Stimulated activated CD4-positive, alpha-beta T cell treated with anti-CD3 and anti-CD28 coated beads, Interleukin-12 subunit alpha, Interleukin-12 subunit beta, amount 100 ng/mL, for 4 hours (primary cell): ENCODE data around the gene OARD1.
"Not testable (repeated sequence)": the region's sequence is repeated elsewhere in the genome, so short reads cannot be mapped to it uniquely, and the experiment has no call there.

Experiments
- DNase-seq: peaks from one replicate; pipeline ENCODE4 v3.0.0-alpha.2; 2020

Gene OARD1, protein sequence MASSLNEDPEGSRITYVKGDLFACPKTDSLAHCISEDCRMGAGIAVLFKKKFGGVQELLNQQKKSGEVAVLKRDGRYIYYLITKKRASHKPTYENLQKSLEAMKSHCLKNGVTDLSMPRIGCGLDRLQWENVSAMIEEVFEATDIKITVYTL

DNA sequence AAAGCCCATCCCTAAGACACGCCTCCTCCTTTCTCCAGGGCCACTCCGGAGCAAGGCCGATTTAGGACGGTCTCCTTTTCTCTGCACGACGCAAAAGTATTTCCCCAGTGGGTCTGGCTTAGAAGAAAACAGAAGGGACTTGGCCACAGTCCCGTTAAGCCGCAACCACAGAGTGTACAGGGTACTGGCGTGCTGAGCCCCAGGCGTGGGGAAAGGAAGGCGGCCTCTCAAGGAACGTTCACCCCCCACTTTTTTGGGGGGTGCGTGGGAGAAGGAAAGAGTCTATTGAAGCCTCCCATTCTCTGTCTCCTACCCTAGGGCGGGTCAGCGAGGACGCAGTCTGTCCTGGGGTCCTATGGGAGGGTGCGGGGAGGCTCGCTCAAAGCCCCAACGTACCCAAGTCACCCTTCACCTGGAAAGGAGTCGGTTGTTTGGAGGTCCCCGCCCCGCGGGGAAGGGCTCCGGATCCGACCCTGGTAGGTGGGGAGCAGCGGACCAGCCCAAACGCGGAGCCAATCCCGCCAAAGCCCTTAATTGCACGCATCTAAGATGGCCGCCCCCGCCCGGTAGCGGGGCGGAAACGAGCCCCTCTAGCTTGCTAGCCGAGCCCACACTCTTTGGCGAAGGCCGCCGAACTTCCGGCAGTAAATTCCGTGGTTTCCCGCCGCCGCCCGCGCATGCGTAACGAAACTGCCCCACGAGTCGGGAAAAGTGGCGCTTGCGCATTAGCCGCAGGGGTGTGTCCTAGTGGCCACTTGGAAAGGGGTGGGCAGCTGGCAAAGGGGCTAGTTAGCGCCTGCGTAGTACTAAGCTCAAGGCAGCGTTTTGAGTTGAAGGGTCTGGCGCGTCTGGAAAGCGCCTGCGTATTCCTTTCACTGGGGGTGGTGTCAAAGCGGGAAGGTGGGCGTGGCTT lies at the start of gene OARD1:
OARD1 (minus strand) TSS at position 434 of the 913 bp plus-strand sequence. CDS start 722 bp downstream, outside the sequence.
- peak; percentile 99 for DNase-seq

DNA sequence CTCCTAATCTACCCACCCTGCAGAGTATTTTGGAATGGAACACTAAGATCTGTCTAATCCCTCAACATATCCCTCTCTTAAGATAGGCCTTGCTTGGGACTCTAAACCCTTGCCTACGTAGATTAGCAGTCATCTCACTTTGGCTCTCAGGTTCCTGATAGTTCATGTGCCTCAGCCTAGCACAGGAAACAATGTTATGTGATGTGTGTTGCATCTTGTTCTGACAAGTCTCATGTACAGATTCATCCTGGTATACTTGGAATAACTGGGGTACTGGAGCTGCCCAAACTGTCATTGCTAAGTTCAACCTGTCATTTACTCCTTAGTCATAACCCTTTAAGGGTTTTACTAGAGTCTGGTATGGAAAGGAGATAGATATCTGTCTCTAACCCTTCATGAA lies 47.9 kb upstream of the OARD1 start:
- DNase-seq = no peak

DNA sequence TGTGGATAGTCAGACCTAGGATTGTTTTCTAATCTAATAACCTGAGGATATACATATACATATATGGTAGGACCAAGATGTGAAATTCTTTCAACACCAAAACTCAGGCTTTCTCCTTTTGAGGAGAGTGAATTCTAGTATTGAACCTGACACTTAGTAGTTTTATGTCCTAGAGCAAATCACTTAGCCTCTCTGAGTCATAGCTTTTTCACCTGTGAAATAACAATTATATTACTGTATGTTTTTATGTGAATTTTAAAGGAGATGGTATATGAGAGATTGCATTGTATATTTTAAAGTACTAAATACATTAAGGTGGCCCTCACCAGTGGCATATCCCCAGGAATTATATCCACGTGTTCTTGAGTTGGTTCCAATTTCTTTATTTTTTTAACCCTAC lies 47.4 kb upstream of the OARD1 start:
- DNase-seq = no peak

DNA sequence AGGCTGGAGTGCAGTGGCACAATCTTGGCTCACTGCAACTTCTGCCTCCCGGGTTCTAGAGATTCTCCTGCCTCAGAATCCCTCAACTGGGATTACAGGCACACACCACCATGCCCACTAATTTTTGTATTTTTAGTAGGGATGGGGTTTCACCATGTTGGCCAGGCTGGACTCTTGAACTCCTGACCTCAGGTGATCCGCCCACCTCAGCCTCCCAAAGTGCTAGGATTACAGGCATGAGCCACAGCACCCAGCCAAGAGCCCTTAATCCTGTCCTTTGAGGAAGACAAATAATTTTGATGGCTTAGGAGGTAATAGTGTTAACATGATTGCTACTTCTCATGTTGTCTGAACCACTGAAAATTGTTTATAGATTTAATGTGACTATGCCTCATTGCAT lies 42.9 kb upstream of the OARD1 start:
- not testable (repeated sequence) for DNase-seq

DNA sequence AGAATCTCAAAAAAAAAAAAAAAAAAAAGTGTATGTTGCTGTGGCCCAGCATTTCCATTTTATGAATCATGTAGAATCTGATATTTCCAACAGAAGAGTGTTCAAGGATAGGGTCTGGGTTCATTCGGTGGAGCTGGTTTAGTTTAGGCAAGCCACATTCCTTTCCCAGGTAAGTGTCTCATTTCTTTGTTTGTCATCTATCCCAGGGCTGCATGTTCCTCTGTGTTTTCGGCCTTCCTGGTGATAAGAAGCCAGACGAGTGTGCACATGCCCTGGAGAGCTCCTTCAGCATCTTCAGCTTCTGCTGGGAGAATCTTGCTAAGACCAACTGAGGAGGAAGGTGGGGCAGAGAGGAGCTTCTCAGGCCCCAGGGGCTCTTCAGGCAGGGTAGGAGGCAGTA lies 38.9 kb upstream of the OARD1 start:
- DNase-seq = no peak

DNA sequence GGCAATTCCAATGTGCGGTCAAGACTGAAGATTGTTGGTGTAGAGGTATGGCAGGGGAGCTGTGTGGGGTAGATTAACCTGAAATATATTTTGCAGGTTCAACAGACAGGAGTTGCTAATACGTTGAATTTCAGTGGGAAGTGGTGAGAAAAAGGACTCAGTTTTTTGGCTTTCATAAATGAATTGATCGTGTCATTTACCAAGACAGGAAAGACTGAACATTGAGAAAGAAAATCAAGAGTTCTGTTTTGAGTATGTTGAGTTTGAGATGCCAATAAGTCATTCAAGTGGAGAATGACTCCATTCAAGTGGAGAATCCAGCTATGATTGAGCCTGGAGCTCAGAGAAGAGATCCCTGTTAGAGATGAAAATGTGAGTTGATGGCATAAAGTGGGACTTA lies 31.7 kb upstream of the OARD1 start:
- DNase-seq = no peak

DNA sequence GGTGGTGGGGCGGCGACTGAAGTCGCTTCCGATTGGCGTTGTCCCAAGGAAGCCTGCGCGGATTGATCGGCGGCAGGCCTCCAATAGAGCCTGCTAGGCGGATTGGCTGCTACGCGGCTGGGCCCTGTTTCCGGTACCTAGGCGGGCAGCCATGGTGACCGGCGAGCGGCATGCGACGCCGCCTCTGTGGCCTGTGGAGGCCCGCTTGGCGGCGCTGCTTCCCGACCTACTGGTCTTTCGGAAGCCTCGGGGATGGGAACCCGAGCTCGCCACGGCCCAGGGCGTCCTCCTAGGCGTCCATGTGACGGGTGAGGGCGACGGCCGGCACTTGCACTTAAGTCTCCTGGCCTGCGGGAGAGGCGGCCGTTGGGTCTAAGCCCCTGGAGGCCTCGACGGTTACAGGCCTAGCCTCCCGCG lies 28.7 kb upstream of the OARD1 start:
- DNase-seq = no peak

DNA sequence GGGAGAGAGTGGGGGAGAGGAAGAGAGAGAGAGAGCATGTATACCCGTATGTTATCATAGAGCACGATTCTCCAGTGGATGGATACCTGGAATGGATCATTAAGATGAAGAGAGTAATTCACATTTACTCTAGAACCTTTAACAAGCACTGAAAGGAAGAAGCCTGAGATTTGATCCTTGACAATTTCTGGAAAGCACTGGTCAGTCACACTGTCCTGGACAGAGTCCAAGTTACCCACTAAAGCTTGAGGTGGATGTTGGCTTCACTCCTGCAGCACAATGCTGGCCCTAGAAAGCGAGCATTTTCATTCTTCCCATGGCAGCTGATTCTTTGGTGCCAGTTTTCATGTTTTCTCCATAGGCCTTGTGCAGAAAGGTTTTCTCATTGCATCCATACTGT lies 26.2 kb upstream of the OARD1 start:
- no peak for DNase-seq

DNA sequence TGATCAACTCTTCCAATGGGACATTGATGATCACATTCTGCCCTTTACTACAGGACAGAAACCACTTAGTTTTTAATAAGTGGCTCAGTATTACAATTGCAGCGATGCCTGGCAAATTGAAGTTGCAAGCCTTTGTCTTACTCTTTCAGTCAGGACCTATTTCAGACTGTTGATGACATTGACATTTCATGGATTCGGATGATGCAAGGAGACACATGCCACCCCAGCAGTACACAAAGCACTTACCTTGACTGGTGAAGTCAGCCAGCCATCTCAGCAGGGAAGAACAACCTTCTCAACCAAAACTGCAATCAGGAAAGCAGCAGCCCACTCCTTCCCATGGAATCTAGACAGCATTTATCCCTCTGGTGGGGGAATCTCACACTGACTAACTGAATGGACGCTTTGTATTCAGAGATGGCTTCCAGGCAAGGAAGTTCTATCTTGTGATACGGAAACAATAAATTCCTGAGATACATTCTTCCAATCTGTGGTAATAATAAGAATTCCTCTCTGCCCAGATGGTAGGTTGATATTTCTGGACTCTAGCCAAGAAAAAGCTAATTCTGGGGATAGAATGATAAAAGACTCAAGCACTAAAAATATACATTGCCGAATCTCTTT lies 25.4 kb upstream of the OARD1 start:
- no peak for DNase-seq

DNA sequence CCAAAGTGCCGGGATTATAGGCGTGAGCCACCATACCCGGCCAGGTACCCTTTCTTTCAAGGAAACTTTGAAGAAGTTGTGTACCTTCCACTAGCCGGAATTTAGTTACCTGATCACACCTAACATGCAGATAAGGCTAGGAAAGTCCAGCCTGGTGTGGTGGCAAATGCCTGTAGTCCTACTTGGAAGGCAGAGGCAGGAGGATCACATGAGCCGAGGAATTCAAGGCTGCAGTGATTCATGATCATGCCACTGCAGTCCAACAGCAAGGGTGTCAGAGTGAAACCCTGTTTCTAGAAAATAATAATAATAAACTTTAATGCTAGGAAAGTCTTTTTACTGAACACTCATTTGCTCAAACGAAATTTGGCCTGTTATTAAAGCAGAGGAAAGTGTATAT lies 21.6 kb upstream of the OARD1 start:
- DNase-seq = no peak

DNA sequence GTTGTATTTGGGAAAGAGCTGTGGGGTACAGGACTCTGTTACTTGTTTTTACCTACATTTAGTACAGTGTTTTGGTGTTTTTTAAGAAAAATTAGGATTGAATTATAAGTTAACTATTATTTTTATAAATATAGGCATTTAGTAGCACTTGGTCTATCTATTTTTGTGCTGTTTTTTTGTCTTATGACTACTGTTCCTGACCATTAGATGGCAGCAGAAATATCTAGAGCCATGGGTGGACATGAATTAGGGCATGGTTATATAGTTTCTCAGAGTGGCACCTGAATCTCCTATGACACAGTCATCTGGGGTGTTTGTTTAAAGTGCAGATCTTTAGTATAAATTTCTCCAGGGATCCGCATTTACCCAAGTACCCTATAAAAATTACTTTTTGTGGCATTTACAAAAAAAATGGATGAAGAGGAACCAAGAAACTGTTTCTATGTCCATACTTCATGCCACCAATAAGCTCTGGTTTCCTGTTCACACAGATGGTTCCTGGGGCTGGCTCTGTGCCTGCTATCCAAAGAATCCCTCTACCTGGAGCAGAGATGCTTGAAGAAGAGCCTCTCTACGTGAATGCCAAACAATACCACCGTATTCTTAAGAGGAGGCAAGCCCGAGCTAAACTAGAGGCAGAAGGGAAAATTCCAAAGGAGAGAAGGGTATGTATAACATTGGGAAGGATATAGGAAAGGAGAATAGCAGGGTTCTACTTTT lies 20.4 kb upstream of the OARD1 start:
- no peak for DNase-seq

DNA sequence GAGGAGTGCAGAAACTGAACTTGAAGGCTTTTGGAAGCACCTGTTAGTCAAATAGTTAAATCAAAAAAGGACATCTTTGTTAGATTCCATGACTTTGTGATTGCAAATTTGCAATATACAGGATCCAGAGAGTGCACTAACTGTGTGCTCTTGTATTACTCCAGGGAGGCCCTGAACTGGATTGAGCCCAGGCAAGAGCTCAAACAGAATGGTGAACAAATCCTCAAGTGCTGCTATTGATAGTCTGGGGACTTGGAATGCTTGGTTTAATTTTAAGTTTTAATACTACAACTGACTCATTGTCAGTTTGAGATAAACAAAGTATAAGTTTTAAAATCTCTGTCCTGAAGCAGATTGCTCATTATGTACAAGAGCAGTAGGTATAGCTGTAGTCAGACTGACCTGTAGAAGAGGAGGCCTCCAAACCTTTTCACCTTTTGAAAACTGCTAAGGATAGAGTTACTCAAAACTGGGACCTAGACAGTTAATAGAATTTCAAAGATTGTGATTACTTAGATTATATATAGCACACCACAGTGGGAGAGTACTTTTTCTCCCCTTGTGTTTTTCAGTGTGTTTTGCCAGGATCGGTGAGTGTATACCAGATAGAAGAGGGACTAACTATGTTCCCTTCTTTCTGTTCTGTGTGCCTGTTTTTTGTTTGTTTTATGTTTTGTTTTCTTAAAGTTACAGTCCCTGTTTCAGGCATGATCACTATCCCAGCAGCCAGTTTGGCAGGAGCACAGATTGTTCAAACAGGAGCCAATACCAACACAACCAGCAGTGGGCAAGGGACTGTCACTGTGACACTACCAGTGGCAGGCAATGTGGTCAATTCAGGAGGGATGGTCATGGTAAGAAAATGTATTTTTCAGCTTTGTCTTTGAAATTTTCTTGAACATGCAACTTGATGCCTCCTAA lies 18.9 kb upstream of the OARD1 start:
- no peak for DNase-seq

DNA sequence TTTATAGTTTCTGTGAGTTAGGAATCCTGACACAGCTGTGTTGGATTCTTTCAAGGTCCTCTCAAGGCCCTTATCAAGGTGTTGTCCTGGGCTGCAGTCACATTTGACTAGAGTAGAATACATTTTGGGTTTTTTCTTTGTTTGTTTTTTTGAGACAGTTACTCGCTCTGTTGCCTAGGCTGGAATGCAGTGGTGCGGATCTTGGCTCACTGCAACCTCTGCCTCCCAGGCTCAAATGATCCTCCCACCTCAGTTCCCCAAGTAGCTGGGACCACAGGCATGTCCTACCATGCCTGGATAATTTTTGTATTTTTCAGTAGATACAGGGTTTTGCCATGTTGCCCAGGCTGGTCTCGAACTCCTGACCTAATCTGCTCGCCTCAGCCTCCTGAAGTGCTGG lies 16.3 kb upstream of the OARD1 start:
- no peak for DNase-seq

DNA sequence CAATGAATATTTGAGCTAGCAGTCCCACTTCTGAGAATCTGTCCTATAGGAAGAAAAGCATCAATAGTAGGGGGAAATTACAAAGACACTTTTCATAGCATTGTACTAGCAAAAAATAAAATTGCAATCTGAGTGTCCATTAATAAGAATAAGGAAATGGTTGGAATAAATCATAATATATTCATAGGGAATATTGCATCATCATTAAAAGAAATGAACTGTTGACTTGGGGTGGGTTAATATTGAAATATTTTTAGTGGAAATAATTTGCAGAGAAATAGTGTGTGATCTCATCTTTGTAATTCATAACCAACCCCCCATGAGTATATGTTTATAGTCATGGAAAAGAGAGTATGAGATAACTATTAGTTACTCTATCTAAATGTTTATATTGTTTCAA lies 13.0 kb upstream of the OARD1 start:
- no peak for DNase-seq

DNA sequence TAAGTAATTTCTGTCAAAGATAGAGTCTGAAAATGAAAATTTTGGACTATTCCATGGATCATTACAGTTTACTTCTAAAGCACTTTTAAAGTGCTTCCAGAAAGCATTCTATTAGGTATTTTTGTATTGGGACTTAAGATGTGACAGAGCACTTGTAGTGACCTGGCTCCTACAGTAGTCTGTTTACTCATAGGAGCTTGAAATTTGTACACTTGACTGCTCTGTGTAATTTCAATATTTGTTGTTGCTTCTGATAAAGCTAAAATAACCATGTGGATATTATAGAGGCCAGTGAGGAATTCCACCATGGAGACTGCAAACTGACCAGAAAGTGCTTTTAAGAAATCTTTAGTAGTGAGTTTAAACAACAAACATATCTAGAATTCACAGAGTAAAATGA lies 10.9 kb upstream of the OARD1 start:
- no peak for DNase-seq

DNA sequence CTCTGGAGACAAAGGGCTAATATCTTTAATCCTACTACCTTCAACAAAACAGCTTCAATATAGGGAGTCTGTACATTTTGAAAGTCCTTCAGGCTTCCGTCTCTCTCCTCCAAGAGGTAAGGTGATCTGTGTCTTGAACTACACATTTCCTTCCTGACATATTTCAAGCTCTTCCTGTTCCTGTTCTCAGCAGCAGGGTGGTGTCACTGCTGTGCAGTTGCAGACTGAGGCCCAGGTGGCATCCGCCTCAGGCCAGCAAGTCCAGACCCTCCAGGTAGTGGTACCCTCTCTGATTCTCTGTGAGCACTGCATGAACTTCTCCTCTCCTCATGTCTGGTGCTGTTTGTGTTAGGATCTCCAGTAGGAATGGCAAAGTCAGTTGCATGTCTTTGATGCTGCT lies 8.5 kb upstream of the OARD1 start:
- no peak for DNase-seq

DNA sequence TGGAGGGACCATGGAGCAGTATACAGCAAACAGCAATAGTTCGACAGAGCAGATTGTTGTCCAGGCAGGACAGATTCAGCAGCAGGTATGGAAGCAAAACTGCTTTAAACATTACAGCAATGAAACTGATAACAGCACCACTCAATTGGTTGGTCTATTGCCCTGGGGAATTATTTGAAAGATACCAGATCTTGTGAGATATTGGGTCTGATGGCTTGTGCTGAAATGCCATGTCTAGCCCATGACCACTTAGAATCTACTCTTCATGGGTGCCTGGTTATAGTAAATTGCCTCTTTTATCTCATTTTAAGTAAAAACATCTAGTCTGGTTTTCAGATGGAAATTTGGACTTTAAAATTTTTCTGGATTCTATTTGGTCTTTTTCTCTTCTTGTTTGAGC lies 6.9 kb upstream of the OARD1 start:
- DNase-seq = no peak

DNA sequence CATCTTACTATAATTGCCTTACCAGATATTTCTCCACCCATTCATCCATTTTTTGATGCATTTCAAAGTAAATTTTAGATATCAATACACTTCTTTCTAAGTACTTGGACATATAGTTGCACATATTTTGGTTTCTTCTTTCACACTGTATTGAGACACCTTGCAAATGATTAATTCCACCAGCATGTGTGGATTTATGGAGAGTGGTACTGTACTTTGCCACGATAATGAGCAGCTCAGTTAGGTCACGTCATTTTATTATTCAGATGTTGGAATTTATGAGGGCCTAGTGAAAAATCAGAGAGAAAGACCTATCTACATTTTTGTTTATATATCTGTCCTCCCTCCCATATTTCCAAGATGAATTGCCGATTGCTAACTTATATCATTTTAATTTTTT lies 5.9 kb upstream of the OARD1 start:
- no peak for DNase-seq

DNA sequence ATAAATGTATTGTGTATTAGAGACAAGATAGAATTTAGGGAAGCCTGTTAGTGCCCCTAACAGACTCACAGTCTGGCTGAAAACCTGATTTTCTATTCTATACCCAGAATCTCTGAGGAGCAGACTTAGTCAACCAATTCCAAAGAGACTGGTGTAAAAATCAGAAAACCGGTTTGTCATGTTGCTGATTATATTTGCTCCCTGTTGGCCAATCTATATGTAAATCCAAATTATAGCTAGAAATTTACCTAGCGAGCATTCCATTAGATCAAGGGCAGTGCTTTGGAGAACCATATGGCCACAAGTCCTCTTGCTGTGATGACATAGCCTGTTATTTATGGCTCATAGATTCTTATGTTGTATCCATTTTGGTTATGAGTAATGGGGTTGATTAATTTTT lies 5.4 kb upstream of the OARD1 start:
- no peak for DNase-seq

DNA sequence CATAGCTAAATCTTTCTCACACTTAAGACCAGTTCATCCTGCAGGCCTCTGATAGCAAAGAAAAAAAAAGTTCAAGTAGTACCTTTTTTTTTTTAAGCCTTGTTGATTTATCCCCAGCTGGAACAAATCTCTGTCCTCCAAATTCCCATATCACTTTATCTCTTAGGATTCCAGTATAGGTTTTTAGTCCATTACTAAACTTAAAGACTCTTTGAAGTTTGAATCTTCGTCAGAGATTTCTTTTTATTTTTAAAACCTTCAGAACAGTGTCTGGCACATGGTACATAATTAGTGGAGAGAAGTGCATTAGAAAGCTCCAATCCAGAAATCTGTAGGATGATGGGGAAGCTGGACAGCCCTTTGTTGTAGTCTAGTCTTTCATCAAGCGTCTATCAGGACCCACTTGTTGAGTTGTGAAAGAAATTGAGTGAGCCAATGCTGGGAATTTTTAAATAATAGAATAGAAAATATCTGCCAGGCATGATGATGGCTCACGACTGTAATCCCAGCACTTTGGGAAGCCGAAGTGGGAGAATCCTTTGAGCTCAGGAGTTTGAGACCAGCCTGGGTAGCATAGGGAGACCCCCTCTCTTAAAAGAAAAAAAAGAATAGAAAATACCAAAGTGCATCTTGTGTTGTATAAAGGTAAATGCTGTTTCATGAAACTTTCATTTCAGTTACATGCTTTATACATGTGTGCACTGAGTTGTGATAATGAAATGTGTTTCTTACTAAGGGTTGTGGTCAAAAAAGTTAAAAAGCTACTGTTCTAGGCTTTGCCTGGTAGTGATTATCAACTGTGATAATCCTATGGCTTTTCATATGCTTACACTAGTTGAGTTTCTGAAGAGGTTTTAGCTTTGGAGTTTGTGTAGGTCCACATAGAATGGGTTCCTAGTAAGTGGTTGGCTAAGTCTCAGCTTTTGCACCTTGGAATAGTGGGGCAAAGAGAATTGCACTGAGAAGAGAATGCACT lies 3.8 kb upstream of the OARD1 start:
- DNase-seq = no peak
